Stomach (tissue), 4 donors: Measurements from ENCODE around the gene STK17A.

ENCODE experiments used
- CTCF ChIP-seq, 7 experiments: fragments of 450-650 bp in 4 of 7; fragments of 200-600 bp in 3 of 7; sonication (generic) in 3 of 7; IDR thresholded peaks; one replicate each; pipeline ENCODE4 v1.5.1; 2016 to 2019; ENCODE audit warnings: antibody characterized with exemption in 7 of 7, control low read depth in 2 of 7, mild to moderate bottlenecking in 1 of 7
- EP300 ChIP-seq: sonication (generic); formaldehyde crosslinking; IDR thresholded peaks from one replicate; pipeline ENCODE4 v1.6.1; 2017; ENCODE audit warnings: antibody characterized with exemption
- POLR2A ChIP-seq, 4 donors: fragments of 450-650 bp; IDR thresholded peaks; one replicate each; pipeline ENCODE4 v1.6.1; 2016; ENCODE audit warnings: antibody characterized with exemption in 4 of 4, control low read depth in 2 of 4, mild to moderate bottlenecking in 1 of 4, moderate library complexity in 1 of 4

GRCh38 chr7:43575506-43575905 lies 7.4 kb upstream of the STK17A start:
- no peak for TF ChIP-seq CTCF (IDR thresholded peaks at IDR 0.05)
- no peak for TF ChIP-seq POLR2A (IDR thresholded peaks at IDR 0.05)
- TF ChIP-seq EP300 = no peak
